VCaP (cell line): ENCODE data around the gene OTOR.

Source experiments
- H3K27ac ChIP-seq: fragments of 450-650 bp; 2 replicates; pipeline ENCODE4 v1.5.1; 2017
- TF ChIP-seq, protein P1 (sequence below): fragments of 450-650 bp; conservative IDR thresholded peaks from 2 replicates; pipeline ENCODE4 v1.5.1; 2017; ENCODE audit warnings: mild to moderate bottlenecking, moderate library complexity

The OTOR gene

DNA sequence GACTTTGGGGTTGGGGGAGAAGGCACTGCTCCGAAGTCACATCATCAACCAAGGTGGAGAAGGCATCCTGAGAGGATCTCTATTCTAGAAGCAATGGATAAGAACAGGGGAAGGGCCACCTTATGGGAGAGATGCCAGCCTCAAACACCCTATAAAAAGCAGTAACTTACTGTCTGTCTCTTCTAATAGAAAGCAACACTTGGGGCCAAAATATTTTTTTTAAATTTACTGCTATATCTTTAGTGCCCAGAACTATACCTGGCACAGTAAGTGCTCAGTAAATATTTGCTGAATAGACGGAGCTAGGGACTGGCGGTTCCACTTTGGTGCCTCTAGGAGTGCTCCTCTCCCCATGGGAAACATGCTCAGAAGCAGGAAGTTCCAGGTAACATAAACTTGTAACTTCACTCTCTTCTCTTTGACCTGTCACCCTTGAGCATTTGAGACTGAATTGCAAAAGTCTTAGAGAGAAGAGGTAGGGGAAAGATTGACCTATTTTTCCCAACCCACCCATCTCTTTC lies 807 bp upstream of the OTOR start:
- no peak overlapping the region; the same call in 1 of the 2 replicates for H3K27ac ChIP-seq
- TF ChIP-seq, protein P1, sequence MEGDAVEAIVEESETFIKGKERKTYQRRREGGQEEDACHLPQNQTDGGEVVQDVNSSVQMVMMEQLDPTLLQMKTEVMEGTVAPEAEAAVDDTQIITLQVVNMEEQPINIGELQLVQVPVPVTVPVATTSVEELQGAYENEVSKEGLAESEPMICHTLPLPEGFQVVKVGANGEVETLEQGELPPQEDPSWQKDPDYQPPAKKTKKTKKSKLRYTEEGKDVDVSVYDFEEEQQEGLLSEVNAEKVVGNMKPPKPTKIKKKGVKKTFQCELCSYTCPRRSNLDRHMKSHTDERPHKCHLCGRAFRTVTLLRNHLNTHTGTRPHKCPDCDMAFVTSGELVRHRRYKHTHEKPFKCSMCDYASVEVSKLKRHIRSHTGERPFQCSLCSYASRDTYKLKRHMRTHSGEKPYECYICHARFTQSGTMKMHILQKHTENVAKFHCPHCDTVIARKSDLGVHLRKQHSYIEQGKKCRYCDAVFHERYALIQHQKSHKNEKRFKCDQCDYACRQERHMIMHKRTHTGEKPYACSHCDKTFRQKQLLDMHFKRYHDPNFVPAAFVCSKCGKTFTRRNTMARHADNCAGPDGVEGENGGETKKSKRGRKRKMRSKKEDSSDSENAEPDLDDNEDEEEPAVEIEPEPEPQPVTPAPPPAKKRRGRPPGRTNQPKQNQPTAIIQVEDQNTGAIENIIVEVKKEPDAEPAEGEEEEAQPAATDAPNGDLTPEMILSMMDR = peak; percentile 68

DNA sequence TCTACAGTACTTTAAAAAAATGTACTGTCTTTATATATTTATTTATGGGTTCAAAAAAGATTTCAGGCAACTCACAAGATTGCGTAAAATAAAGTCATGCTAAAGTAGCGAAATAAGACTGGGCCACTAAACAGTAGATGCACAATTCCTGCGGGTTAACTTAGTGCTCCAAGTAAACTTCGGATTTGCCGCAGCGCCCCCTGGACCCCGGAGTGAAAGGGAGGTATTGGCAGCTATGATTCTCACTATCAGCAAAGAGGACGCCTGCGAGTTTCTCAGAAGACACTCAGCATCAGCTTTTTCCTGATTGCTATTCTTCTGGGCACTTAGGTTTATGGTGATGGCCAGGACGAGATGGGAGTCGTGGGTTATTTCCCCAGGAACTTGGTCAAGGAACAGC lies 1.4 kb downstream of the OTOR start:
- TF ChIP-seq, protein P1 = no peak
- H3K27ac ChIP-seq = no peak overlapping the region

DNA sequence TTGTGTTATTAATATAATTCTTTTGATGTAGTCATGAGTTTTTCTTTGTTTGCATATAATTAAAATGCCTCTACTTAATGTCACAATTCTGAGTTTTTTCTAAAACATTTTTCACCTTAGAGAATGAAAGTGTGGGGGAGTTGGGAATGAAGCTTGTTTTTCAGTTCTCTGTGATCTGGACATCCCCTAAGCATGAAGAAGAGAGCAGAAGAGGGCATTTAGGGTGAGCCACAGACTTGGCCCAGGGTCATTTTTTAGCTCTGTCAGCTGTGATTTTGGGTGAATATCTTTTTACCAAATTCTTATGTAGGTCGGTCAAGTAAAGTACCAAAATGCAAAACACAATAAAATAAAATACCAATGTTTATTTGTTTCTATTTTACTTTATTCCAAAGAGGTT lies 3.9 kb downstream of the OTOR start:
- TF ChIP-seq, protein P1 = no peak

DNA sequence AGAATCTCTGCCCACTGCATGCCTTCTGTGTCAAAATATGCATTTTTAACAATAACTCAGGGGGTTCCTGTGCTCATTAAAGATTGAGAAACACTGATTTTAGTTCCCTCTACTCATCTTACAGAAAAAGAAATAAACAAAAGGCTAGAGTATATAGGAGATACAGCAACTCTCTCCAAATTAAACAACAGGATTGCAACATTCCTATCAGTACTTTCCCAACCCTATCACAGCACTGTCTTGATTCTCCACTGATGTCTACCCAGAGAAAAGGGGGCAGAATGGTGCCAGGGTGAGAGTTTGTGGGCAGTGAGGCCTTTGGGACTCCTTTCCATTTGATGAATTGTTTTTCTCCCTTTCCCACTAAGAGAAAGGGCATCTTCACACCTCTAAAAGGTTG lies 4.7 kb downstream of the OTOR start:
- H3K27ac ChIP-seq = no peak overlapping the region
- TF ChIP-seq, protein P1 = no peak

More for the DNA sequence above, 3.9 kb downstream of the OTOR start:
- no peak overlapping the region for H3K27ac ChIP-seq

DNA sequence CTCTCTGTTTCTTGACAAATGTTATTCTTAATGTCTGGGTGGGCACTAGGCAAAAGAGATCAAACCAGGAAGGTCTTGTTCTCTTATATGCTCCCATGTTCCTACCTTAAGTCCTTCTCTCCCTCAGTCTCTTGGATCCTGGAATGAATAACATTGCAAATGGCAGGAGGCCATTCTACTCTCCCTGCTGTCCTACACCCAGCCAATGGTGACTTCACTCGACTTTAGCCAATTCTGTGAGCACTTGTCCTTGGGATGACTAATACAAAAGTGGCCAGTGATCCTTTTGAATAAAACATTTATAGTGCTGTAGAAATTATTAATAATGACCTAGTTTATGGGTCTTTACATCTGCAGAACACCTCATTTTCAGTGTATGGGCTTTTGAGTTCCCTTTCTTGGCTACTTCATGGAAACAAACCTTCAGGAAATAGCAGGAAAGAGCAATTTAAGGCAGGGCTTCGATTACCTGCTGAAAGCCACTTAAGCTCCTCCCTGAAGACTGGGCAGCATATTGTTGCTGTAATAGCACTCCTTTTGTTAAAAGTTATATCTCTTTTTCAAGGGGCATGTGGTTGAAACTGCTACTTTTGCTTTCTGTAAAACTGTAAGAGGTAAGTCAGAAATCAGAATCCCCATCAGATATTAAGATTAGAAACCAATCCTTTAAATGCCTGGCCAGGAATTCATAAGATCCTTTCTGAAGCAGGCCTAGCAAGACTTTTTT lies 10.5 kb downstream of the OTOR start:
- H3K27ac ChIP-seq = no peak overlapping the region; the same call in 1 of the 2 replicates
- TF ChIP-seq, protein P1 = no peak

DNA sequence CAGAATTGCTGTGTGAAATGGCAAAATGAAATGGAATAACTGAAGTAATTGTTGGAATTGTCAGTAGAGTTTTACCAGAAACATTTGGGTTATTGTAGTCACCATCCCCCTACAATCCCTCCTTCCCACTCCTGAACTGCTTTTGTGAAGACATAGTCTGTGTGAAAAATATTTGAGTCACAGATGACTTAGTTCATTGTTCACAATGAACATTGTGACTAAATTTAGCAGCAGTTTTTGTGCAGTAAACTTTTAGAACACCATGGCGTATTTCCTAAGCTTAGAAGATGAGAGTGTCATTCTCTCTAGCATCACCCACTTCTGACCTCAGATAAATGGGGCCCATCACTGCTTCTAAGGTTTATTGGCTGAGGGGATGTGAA lies 11.0 kb downstream of the OTOR start:
- H3K27ac ChIP-seq = peak overlapping the region; percentile 92; the same call in 1 of the 2 replicates
- TF ChIP-seq, protein P1 = no peak

DNA sequence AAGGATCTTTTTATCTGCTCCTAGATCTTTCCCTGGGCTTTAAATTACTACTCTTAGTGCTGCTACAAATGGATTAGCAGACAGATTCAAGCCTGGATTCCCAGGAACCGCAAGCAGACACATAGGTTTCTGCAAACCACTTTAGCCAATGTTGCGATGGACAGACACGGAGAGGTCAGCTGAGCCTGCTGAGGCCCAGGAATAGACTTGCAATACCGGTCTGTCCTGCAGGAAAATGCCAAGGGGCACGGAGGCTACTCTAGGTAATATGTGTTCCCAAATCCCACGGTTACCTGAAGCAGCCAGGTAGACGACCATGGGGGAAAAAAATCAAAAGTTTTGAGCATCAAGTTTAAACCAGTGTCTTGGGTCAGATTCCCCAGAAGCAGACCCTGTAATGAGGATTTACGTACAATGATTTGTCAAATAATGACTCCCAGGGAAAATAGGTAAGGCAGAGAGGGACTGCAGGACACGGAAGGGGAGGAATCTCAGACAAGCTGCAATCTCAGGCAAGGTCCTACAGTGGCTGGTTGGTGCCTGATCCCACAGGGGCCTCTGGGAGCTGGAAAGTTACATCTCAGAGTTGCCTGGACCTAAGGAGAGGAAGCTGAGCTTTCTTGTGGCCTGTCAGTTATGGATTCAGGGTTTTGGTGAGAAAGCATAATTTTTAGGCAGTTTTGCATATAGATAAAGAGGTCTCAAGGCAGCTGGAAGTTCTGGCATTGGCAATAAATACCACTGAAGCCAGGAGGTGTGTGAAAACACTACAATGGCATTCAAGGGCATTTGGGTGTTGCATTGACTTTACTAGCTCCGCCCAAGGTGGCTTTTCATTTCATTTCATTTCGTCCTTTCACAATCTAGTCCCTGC lies 12.5 kb downstream of the OTOR start:
- peak overlapping the region; percentile 92 for H3K27ac ChIP-seq
- TF ChIP-seq, protein P1 = no peak
